Measurements from ENCODE around the gene GRIK4. TPM values are rescaled to one million over a fixed set of nuclear protein-coding genes. Genes with fewer than 3 reads are reported as not detected.

The GRIK4 gene
- total RNA-seq, 6 experiments from 2014 or later = 0.07 to 0.11 TPM; not detected in 4

- Histone ChIP-seq H3K4me1 (no peaks in the 10 kb centered on the region), H3K27me3 (no peaks in the 10 kb centered on the region), H3K36me3 (no peaks in the 10 kb centered on the region), H3K27ac (no peak overlapping the region), H3K4me3 (no peak overlapping the region), H3K9me3 (no peaks in the 10 kb centered on the region)
- 21% methylated on average over 7 of the region's 9 CpGs for WGBS (ENCODE audit: insufficient coverage, low coverage, low lambda C conversion rate, missing lambda C conversion rate)
- no peak for TF ChIP-seq POLR2A (IDR thresholded peaks at IDR 0.05)
- TF ChIP-seq CTCF (IDR thresholded peaks at IDR 0.05) = peak; percentile 74 to 88 (median 84)
- peak; percentile 83 to 93 (median 88) for ATAC-seq
- peak in 2 of 3 donors; percentile 50 to 68 for DNase-seq
- intact Hi-C loops (cut with DNase I) = no loop called here
Measured at GRCh38 chr11:120801801-120802689, 290.5 kb downstream of the GRIK4 start.

- ATAC-seq = no peak
- no peak overlapping the region for H3K27ac ChIP-seq
- DNase-seq = no peak
- H3K36me3 ChIP-seq = no peaks in the 10 kb centered on the region
- H3K27me3 ChIP-seq = no peaks in the 10 kb centered on the region
- no peaks in the 10 kb centered on the region for H3K9me3 ChIP-seq
- H3K4me1 ChIP-seq = peaks cover 0 to 11% (median 2%) of the 10 kb centered on the region in 4 donors
- WGBS (ENCODE audit: insufficient coverage, low coverage, low lambda C conversion rate, missing lambda C conversion rate) = 58% methylated on average over 8 of the region's 9 CpGs
- H3K4me3 ChIP-seq = no peak overlapping the region
- intact Hi-C loops (cut with DNase I) = no loop called here
- TF ChIP-seq CTCF (IDR thresholded peaks at IDR 0.05) (no peak), POLR2A (IDR thresholded peaks at IDR 0.05) (no peak)
Measured at GRCh38 chr11:120805960-120806555, 294.5 kb downstream of the GRIK4 start.

GRCh38 chr11:120807414-120808150 lies 296.0 kb downstream of the GRIK4 start:
- Histone ChIP-seq H3K4me1 (peaks cover 0 to 11% (median 2%) of the 10 kb centered on the region in 4 donors), H3K27ac (no peak overlapping the region), H3K9me3 (no peaks in the 10 kb centered on the region), H3K4me3 (no peak overlapping the region), H3K36me3 (no peaks in the 10 kb centered on the region), H3K27me3 (no peaks in the 10 kb centered on the region)
- no peak for ATAC-seq
- intact Hi-C loops (cut with DNase I) = no loop called here
- no peak for DNase-seq
- WGBS (ENCODE audit: insufficient coverage, low coverage, low lambda C conversion rate, missing lambda C conversion rate) = 63% methylated on average over 8 of the region's 13 CpGs
- TF ChIP-seq CTCF (IDR thresholded peaks at IDR 0.05) (no peak), POLR2A (IDR thresholded peaks at IDR 0.05) (no peak)

GRCh38 chr11:120808616-120809050 lies 297.1 kb downstream of the GRIK4 start:
- Histone ChIP-seq H3K27me3 (no peaks in the 10 kb centered on the region), H3K9me3 (no peaks in the 10 kb centered on the region), H3K27ac (no peak overlapping the region), H3K4me1 (peaks cover 0 to 11% (median 2%) of the 10 kb centered on the region in 4 donors), H3K4me3 (no peak overlapping the region), H3K36me3 (no peaks in the 10 kb centered on the region)
- TF ChIP-seq POLR2A (IDR thresholded peaks at IDR 0.05) (no peak), CTCF (IDR thresholded peaks at IDR 0.05) (no peak)
- peak; percentile 96 to 99 (median 96) for ATAC-seq
- intact Hi-C loops (cut with DNase I) = no loop called here
- no CpG with 5 or more reads among the region's 5 CpGs for WGBS (ENCODE audit: insufficient coverage, low coverage, low lambda C conversion rate, missing lambda C conversion rate)
- DNase-seq = peak; percentile 62 to 79 (median 78)
